ENCODE results near the gene TBL1X.

DNA sequence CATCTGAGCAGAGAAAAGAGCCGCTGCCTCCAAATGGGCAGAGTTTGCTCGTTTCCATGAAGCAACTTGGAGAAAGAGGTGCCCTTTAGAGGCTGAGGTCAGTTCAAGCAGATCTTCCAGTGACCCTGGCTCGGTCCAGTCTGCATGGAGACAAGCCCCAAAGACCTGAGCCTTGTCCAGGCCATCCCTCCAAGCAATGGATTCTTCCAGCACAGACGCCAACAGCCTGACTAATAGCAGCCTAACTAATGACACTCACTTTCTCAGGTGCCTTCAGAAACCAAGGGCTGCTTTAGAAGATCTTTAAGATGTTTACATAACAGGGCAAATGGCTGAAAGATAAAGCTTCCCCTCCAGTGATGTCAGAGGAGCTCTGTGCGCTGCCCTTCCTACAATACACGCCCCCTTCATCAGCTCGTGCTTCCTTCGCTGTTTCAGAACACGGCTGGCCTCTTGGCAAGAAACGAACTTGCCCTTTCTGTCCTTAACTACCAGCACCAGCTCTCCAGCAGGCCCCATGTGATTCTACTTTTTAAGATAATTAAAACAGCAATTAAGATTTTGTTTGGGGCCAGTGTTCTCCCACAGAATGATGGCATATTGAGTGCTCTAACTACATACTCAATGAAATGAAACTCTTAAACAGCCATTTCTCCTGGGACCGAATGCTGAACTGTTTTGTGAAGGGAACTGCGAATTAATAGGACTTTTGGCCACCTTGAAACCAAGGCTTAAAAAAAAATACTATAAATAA is 181.8 kb downstream of the TBL1X start:
- TF ChIP-seq, protein P1, sequence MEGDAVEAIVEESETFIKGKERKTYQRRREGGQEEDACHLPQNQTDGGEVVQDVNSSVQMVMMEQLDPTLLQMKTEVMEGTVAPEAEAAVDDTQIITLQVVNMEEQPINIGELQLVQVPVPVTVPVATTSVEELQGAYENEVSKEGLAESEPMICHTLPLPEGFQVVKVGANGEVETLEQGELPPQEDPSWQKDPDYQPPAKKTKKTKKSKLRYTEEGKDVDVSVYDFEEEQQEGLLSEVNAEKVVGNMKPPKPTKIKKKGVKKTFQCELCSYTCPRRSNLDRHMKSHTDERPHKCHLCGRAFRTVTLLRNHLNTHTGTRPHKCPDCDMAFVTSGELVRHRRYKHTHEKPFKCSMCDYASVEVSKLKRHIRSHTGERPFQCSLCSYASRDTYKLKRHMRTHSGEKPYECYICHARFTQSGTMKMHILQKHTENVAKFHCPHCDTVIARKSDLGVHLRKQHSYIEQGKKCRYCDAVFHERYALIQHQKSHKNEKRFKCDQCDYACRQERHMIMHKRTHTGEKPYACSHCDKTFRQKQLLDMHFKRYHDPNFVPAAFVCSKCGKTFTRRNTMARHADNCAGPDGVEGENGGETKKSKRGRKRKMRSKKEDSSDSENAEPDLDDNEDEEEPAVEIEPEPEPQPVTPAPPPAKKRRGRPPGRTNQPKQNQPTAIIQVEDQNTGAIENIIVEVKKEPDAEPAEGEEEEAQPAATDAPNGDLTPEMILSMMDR (IDR thresholded peaks at IDR 0.05), result no peak
- TF ChIP-seq POLR2AphosphoS5 (IDR thresholded peaks at IDR 0.05; ENCODE audit: low read depth, low read length) (no peak), TCF7L2 (IDR thresholded peaks at IDR 0.05; ENCODE audit: low read depth, low read length) (no peak), SIN3A (IDR thresholded peaks at IDR 0.05; ENCODE audit: borderline replicate concordance, insufficient read depth, low read depth, low read length) (no peak)
- TF ChIP-seq, protein P2, sequence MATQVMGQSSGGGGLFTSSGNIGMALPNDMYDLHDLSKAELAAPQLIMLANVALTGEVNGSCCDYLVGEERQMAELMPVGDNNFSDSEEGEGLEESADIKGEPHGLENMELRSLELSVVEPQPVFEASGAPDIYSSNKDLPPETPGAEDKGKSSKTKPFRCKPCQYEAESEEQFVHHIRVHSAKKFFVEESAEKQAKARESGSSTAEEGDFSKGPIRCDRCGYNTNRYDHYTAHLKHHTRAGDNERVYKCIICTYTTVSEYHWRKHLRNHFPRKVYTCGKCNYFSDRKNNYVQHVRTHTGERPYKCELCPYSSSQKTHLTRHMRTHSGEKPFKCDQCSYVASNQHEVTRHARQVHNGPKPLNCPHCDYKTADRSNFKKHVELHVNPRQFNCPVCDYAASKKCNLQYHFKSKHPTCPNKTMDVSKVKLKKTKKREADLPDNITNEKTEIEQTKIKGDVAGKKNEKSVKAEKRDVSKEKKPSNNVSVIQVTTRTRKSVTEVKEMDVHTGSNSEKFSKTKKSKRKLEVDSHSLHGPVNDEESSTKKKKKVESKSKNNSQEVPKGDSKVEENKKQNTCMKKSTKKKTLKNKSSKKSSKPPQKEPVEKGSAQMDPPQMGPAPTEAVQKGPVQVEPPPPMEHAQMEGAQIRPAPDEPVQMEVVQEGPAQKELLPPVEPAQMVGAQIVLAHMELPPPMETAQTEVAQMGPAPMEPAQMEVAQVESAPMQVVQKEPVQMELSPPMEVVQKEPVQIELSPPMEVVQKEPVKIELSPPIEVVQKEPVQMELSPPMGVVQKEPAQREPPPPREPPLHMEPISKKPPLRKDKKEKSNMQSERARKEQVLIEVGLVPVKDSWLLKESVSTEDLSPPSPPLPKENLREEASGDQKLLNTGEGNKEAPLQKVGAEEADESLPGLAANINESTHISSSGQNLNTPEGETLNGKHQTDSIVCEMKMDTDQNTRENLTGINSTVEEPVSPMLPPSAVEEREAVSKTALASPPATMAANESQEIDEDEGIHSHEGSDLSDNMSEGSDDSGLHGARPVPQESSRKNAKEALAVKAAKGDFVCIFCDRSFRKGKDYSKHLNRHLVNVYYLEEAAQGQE (IDR thresholded peaks at IDR 0.05; ENCODE audit: insufficient read depth in 1 of 2, low read depth in 2 of 2, low read length in 1 of 2), result no peak
